Activated T-cell treated with anti-CD3 and anti-CD28 coated beads for 4 hours (primary cell): ENCODE measurements around the gene IARS2.
"Not testable (repeated sequence)": the region's sequence is repeated elsewhere in the genome, so short reads cannot be mapped to it uniquely, and the experiment has no call there.

Source experiments
- DNase-seq: peaks from one replicate; pipeline ENCODE4 v3.0.0-alpha.2; 2020

The IARS2 gene

GRCh38 chr1:220094016-220094911 lies at the start of gene IARS2:
TSS of gene IARS2 (plus strand) at chr1:220094132. CDS start at chr1:220094217, 85 bp downstream.
- peak; percentile 94 for DNase-seq

DNA sequence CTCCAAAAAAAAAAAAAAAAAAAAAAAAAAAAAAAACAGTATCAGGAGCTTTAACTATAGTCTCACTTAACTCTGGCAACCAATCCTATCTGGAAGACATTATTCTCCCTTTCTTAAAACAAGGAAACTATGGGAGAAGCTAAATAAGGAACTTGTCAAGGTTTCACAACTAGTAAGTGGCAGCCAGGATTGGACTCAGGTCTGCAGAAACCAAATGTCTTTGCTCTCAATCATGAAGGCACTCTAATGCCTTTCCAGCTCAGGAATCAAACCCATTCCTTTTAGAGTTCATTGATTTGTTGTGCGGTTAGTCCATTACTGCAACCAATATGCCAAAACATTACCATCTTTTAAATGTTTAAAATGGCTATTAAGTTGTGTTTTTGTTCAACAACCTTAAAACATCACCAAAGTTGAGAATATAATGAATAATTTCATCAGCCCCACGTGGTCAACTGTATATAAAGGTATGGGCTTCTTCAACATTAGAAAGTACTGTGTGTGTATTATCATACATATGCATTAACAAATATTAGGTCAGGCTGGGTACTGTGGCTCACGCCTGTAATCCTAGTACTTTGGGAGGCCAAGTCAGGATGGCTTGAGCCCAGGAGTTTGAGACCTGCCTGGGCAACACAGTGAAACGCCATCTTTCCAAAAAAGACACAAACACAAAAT lies 49.1 kb upstream of the IARS2 start:
- no peak for DNase-seq

DNA sequence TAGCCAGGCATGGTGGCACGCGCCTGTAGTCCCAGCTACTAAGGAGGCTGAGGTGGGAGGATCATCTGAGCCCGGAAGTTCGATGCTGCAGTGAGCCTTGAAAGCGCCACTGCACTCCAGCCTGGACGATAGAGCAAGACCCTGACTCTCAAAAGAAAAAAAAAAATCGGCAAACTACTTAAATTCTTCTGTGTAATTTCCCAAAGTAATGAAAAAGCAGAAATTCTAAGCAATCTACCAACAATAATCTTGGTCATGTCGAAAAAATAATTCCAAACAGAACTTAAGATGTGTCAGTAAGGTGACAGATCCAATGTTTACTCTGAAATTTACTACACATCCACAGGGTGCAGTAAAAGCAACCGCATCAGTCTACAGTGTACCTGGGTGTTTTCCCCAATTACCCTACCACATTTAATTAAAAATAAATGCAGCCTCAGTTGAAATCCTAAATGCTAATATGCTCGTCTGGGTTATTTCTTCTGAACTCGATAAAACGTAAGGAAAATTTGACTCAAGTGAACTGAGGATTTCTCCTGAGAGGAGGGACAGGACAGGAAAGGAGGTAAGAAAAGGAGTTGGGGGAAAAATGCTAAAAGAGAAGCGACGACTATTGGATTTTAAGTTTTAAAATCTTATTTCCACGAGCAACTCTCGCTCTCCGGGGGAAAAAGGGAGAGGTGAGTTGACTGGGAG lies 48.4 kb upstream of the IARS2 start:
- no peak for DNase-seq

GRCh38 chr1:220046052-220046930 lies 47.6 kb upstream of the IARS2 start, which contains the start of gene EPRS1:
TSS of gene EPRS1 (minus strand) at chr1:220046505. CDS start at chr1:220046388, 117 bp downstream.
- peak; percentile 86 for DNase-seq

- DNase-seq = no peak
Measured at GRCh38 chr1:220056374-220056773, 37.6 kb upstream of the IARS2 start.

- DNase-seq = no peak
Measured at GRCh38 chr1:220060876-220061275, 33.1 kb upstream of the IARS2 start.

- DNase-seq = no peak
Measured at GRCh38 chr1:220062629-220063028, 31.3 kb upstream of the IARS2 start.

DNA sequence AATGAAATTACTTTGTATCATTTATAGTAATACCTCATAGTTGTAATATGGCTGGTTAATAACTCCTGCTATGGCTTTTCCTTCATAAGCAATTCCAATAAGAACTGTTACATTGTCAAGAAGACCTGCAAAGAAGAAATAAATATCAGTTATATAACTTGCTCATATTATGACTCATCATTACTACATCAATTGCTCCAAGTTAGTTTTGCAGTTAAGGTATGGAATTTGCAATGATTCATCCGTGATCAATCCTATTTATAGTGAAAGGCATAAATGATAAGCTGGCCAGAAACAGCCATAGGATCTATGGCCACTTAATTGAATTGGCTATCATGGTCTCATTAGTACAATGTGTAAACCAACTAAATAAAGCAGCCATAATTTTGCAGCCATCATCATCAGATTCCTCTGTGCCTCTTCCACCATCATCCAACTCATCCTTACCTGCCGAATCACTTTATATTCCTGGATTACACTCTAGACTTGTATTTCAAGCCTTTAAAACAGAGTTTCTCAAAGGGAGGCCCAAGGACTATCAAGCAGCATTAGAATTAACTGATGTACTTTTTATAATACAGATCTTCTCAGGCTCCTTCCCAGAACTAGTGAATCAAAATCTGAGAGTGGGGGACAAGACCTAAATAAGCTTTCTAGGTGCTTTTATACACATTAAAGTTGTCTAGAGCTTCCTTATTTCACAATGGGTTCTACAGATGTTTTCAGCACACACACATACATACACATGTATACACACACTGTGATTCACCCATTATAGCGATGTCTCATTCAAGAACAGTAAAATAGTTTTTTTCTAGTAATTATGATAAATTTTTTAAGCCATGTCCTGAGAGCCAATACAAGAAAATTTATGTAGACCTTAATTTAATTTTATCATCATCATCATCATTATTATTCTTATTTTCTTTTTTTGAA lies 26.4 kb upstream of the IARS2 start:
- no peak for DNase-seq

GRCh38 chr1:220076861-220077762 lies 16.8 kb upstream of the IARS2 start:
- no peak for DNase-seq

DNA sequence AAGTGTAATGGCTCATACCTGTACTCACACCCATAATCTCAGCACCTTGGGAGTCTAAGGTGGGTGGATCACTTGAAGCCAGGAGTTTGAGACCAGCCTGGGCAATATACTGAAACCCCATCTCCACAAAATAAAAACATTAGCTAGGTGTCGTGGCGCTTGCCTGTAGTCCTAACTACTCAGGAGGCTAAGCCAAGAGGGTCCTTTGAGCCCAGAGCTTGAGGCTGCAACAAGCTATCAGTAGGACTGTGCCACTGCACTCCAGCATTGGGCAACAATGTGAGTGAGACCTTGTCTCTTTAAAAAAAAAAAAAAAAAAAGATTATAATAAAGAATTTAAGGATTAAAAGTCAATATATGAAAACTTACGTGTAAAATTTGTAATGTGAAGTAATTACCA lies 16.0 kb upstream of the IARS2 start:
- no peak for DNase-seq

DNA sequence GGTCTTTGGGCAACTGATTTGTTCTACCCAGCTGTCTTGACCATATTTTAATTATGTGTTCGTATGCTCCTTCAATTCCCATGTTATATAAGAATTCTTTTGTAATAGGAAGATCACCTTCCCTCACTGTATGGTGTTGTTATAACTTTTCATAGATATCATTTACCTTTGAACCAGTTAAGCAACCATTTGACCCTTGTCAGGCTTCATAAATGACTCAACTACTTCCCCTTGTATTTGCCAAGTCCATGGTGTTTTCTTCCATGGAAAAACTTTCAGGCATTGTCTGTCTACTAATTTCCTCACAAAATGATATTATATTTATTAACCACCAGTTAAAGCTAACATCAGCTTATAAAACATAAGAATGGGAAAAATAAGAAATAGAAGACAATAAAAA lies 9.5 kb upstream of the IARS2 start:
- DNase-seq = no peak

DNA sequence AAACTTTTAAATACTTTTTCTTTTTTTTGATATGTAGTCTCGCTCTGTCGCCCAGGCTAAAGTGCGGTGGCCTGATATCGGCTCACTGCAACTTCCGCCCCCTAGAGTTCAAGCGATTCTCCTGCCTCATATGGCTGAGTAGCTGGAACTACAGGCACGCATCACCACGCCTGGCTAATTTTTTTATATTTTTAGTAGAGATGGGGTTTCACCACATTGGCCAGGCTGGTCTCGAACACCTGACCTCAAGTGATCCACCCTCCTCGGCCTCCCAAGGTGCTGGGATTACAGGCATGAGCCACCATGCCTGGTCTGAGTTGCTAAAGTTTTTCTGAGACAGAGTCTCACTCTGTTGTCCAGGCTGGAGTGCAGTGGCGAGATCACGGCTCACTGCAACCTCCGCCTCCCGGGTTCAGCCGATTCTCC lies 7.7 kb upstream of the IARS2 start:
- not testable (repeated sequence) for DNase-seq

DNA sequence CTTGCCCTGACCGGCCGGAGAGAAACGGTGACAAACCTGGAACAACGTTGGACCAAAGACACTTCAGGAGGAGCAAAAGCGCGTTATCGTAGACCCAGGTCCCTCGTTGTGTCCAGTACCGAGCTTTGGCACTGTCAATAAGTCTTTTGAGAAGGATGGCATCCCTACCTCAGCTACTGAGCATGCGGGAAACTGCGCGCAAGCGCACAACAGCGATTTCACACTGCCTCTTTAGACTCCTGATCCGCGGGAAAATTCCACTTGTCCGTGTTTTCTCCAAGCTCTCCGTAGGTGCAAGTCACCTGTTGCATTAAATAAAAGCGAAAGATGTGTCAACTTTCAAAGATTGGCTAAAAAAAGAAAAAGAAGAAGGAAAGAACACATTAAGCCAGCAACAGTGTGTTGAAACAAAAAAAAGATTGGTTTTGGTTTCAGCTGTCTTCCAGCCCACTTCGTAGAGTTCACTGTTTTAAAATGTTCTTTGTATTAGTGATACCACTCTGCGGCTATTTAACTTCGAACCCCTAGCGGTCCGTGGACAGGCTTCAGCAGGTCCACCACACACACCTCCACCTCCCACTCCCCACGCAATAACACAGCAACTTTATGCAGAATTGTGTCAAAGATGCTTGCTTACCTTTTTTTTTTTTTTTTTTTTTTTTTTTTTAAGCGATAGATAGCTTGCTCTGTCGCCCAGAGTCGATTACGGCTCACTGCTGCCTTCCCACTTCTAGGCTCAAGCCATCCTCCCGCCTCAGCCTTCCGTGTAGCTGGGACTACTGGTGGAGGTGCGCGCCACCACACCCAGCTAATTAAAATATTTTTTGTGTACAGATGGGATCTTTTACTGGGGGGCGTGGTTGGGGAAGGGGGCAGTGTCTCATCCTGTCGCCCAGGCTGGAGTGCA lies 4.0 kb upstream of the IARS2 start, which contains the start of gene BPNT1:
TSS of gene BPNT1 (minus strand) at position 139 of the 907 bp plus-strand sequence. CDS start 9,942 bp downstream, outside the sequence.
- peak; percentile 99 for DNase-seq

- DNase-seq = no peak
Measured at GRCh38 chr1:220092694-220093093, 1.2 kb upstream of the IARS2 start.

DNA sequence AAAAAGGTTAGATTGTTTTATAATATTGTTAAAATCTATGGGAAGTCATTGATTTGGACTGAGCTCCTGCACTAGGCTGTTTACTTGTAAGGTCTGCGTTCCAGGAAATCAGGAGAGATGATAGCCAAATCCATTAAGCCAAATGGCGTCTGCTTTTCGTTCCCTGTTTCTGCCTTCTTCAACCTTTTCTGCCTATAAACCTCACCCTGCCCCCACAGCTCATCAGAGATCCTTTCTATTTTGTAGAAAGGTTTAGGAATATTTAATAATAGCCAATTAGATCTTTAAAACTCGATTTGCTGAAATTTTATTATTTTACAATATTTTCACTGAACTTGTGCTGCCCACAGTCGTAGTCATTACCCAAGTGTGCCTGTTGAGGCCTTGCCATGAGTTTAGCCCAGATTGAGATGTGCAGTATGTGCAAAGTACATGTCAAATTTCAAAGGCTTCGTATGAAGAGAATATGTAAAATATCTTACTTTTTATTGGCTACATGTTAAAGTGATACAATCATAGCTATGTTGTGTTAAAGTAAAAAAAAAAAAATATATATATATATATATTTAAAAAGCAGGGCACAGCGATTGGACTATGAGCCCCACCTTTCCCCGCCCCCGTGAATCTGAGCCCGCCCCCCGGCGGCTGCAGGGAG lies 444 bp upstream of the IARS2 start:
- DNase-seq = no peak

GRCh38 chr1:220099826-220100225 lies 5.9 kb downstream of the IARS2 start:
- DNase-seq = no peak

DNA sequence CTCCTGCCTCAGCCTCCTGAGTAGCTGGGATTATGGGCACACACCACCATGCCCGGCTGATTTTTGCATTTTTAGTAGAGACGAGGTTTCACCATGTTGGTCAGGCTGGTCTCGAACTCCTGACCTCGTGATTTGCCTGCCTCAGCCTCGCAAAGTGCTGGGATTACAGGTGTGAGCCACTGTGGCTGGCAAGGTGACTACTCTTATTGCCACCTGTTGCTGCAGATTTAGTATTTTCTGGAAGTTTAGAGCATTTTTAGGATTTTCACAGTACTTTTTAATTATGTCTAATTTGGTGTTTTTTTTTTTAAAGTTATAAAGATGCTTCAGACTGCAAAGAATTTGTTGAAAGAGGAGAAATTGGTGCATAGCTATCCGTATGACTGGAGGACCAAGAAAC lies 16.5 kb downstream of the IARS2 start:
- DNase-seq = not testable (repeated sequence)

DNA sequence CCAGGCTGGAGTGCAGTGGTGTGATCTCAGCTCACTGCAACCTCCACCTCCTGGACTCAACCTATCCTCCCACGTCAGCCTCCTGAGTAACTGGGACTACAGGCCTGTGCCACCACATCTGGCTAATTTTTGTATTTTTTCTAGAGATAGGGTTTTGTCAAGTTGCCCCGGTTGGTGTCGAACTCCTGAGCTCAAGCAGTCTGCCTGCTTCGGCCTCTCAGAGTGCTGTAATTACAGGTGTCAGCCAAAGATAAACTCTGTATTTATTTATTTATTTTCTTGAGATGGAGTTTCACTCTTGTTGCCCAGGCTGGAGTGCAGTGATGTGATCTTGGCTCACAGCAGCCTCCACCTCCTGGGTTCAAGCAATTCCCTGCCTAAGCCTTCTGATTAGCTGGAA lies 18.7 kb downstream of the IARS2 start:
- DNase-seq = not testable (repeated sequence)
